Loucy (cell line): ENCODE measurements around the gene DLGAP1.

Experiments used
- EZH2phosphoT487 ChIP-seq: fragments of 200-600 bp; IDR thresholded peaks from 2 replicates; pipeline ENCODE4 v1.6.1; 2018; ENCODE audit warnings: antibody characterized with exemption, mild to moderate bottlenecking, moderate library complexity, borderline replicate concordance
- TF ChIP-seq, protein P1 (sequence below): fragments of 200-600 bp; sonication (generic); conservative IDR thresholded peaks from 2 replicates; pipeline ENCODE4 v1.5.1; 2014; ENCODE audit warnings: mild to moderate bottlenecking, antibody characterized with exemption, low read length

DNA sequence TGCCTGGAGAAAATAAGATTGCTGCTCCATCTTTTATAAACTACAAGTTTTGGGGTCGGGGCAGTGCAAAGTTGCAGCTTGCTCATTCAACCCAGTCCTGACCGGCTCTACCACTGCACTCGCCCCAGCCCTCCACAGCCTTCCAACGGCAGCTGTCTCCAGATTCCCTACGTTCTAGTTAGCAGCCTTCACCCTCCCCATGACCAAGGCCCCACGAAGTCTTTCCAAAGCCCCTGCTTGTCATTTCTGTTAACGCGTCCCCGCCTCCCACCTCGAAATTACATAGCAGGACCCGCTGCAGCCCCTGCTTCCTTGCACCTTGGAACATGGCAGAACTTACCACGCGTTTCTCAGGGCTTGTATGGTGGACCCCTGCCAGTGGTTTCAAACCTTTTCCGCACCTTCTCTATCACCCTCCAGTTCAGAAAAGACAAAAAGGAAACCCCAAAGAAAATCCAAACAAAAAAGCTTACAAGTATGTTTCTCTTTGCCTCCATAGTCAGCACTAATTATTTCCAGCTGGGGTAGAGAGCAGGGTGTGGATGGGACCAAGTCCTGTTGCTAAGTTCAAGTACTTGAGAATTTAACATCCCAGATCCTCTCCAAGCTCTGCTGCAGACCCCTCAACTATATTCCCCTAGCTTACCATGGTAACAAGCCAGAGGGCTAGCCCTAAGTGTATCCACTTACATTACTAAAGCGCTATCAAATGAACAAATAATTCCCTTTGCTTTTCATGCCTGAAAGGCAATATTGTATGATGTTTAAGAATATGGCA lies 843.6 kb downstream of the DLGAP1 start:
- TF ChIP-seq, protein P1, sequence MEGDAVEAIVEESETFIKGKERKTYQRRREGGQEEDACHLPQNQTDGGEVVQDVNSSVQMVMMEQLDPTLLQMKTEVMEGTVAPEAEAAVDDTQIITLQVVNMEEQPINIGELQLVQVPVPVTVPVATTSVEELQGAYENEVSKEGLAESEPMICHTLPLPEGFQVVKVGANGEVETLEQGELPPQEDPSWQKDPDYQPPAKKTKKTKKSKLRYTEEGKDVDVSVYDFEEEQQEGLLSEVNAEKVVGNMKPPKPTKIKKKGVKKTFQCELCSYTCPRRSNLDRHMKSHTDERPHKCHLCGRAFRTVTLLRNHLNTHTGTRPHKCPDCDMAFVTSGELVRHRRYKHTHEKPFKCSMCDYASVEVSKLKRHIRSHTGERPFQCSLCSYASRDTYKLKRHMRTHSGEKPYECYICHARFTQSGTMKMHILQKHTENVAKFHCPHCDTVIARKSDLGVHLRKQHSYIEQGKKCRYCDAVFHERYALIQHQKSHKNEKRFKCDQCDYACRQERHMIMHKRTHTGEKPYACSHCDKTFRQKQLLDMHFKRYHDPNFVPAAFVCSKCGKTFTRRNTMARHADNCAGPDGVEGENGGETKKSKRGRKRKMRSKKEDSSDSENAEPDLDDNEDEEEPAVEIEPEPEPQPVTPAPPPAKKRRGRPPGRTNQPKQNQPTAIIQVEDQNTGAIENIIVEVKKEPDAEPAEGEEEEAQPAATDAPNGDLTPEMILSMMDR, result no peak
- TF ChIP-seq EZH2phosphoT487, result no peak
